HEK293 (cell line): ENCODE data around the gene VEPH1.

ENCODE experiments used
- BCL11A ChIP-seq: fragments of 450-650 bp; formaldehyde crosslinking; IDR thresholded peaks from 2 replicates; pipeline ENCODE4 v1.5.1; 2016; ENCODE audit warnings: low read depth, missing biosample characterization, missing genetic modification characterization
- HOXC10 ChIP-seq: sonication (generic); formaldehyde crosslinking; IDR thresholded peaks from 2 replicates; pipeline ENCODE4 v1.8.1; 2023; ENCODE audit warnings: mild to moderate bottlenecking, missing genetic modification reagents
- HOXD13 ChIP-seq: sonication (generic); formaldehyde crosslinking; IDR thresholded peaks from 2 replicates; pipeline ENCODE4 v1.8.0; 2022; ENCODE audit warnings: missing genetic modification reagents, borderline replicate concordance
- KLF1 ChIP-seq: fragments of 450-650 bp; formaldehyde crosslinking; IDR thresholded peaks from 2 replicates; pipeline ENCODE4 v1.5.1; 2016; ENCODE audit warnings: missing biosample characterization, missing genetic modification characterization
- MYNN ChIP-seq: fragments of 450-650 bp; formaldehyde crosslinking; IDR thresholded peaks from 2 replicates; pipeline ENCODE4 v1.5.1; 2016; ENCODE audit warnings: missing biosample characterization, missing genetic modification characterization, borderline replicate concordance
- MZF1 ChIP-seq: fragments of 450-650 bp; formaldehyde crosslinking; IDR thresholded peaks from 2 replicates; pipeline ENCODE4 v1.5.1; 2017; ENCODE audit warnings: missing biosample characterization, missing genetic modification characterization, borderline replicate concordance
- OSR2 ChIP-seq: fragments of 450-650 bp; formaldehyde crosslinking; IDR thresholded peaks from 2 replicates; pipeline ENCODE4 v1.5.1; 2016; ENCODE audit warnings: missing biosample characterization, missing genetic modification characterization
- PRDM1 ChIP-seq: fragments of 450-650 bp; formaldehyde crosslinking; IDR thresholded peaks from 2 replicates; pipeline ENCODE4; 2016; ENCODE audit warnings: missing biosample characterization, missing genetic modification characterization
- RBAK ChIP-seq: fragments of 450-650 bp; formaldehyde crosslinking; IDR thresholded peaks from 2 replicates; pipeline ENCODE4 v1.5.1; 2016; ENCODE audit warnings: missing biosample characterization, missing genetic modification characterization
- SP7 ChIP-seq: fragments of 450-650 bp; formaldehyde crosslinking; IDR thresholded peaks from 2 replicates; pipeline ENCODE4 v1.5.1; 2016; ENCODE audit warnings: missing biosample characterization, missing genetic modification characterization
- YY1 ChIP-seq: fragments of 450-650 bp; formaldehyde crosslinking; IDR thresholded peaks from 2 replicates; pipeline ENCODE4 v1.5.1; 2018; ENCODE audit warnings: missing biosample characterization, missing genetic modification characterization
- ZBTB1 ChIP-seq: fragments of 450-650 bp; formaldehyde crosslinking; IDR thresholded peaks from 2 replicates; pipeline ENCODE4 v1.5.1; 2016; ENCODE audit warnings: missing biosample characterization, missing genetic modification characterization
- ZBTB48 ChIP-seq: fragments of 450-650 bp; formaldehyde crosslinking; IDR thresholded peaks from 2 replicates; pipeline ENCODE4 v1.5.1; 2016; ENCODE audit warnings: missing biosample characterization, missing genetic modification characterization
- ZEB2 ChIP-seq: fragments of 450-650 bp; formaldehyde crosslinking; IDR thresholded peaks from 2 replicates; pipeline ENCODE4 v1.5.1; 2016; ENCODE audit warnings: missing biosample characterization, missing genetic modification characterization
- ZNF223 ChIP-seq: fragments of 450-650 bp; formaldehyde crosslinking; IDR thresholded peaks from 2 replicates; pipeline ENCODE4 v1.5.1; 2016; ENCODE audit warnings: missing biosample characterization, missing genetic modification characterization
- ZNF248 ChIP-seq: fragments of 450-650 bp; formaldehyde crosslinking; IDR thresholded peaks from 2 replicates; pipeline ENCODE4 v1.5.1; 2017; ENCODE audit warnings: missing biosample characterization, missing genetic modification characterization
- ZNF341 ChIP-seq: fragments of 450-650 bp; formaldehyde crosslinking; IDR thresholded peaks from 2 replicates; pipeline ENCODE4; 2016; ENCODE audit warnings: low read depth, missing biosample characterization, missing genetic modification characterization
- ZNF394 ChIP-seq: fragments of 450-650 bp; formaldehyde crosslinking; IDR thresholded peaks from 2 replicates; pipeline ENCODE4 v1.5.1; 2016; ENCODE audit warnings: missing biosample characterization, missing genetic modification characterization, mild to moderate bottlenecking, moderate library complexity, borderline replicate concordance
- ZNF501 ChIP-seq: fragments of 450-650 bp; formaldehyde crosslinking; IDR thresholded peaks from 2 replicates; pipeline ENCODE4 v1.5.1; 2016; ENCODE audit warnings: missing biosample characterization, missing genetic modification characterization
- ZNF529 ChIP-seq: fragments of 450-650 bp; formaldehyde crosslinking; IDR thresholded peaks from 2 replicates; pipeline ENCODE4 v1.5.1; 2017; ENCODE audit warnings: missing genetic modification characterization, missing biosample characterization; ENCODE audit not compliant: insufficient replicate concordance
- ZNF624 ChIP-seq: fragments of 450-650 bp; formaldehyde crosslinking; IDR thresholded peaks from 2 replicates; pipeline ENCODE4 v1.5.1; 2017; ENCODE audit warnings: missing biosample characterization, missing genetic modification characterization
- ZNF626 ChIP-seq: fragments of 450-650 bp; sonication (Bioruptor Pico); formaldehyde crosslinking; IDR thresholded peaks from 2 replicates; pipeline ENCODE4 v1.5.1; 2018; ENCODE audit warnings: missing biosample characterization, missing genetic modification characterization, inconsistent platforms
- ZNF777 ChIP-seq: fragments of 450-650 bp; formaldehyde crosslinking; IDR thresholded peaks from 2 replicates; pipeline ENCODE4 v1.5.1; 2017; ENCODE audit warnings: missing biosample characterization, missing genetic modification characterization, borderline replicate concordance
- ZNF830 ChIP-seq: fragments of 450-650 bp; IDR thresholded peaks from 2 replicates; pipeline ENCODE4 v1.5.0; 2018; ENCODE audit warnings: missing biosample characterization, missing genetic modification characterization, low read depth, mild to moderate bottlenecking, moderate library complexity
- TF ChIP-seq, protein P1 (sequence below): fragments of 450-650 bp; formaldehyde crosslinking; IDR thresholded peaks from 2 replicates; pipeline ENCODE4 v1.5.1; 2016; ENCODE audit warnings: missing biosample characterization, missing genetic modification characterization
- TF ChIP-seq, protein P2 (sequence below): fragments of 450-650 bp; formaldehyde crosslinking; IDR thresholded peaks from 2 replicates; pipeline ENCODE4; 2016; ENCODE audit warnings: missing biosample characterization, missing genetic modification characterization
- TF ChIP-seq, protein P3 (sequence below): fragments of 450-650 bp; formaldehyde crosslinking; IDR thresholded peaks from 2 replicates; pipeline ENCODE4 v1.5.1; 2017; ENCODE audit warnings: missing biosample characterization, missing genetic modification characterization
- TF ChIP-seq, protein P4 (sequence below): fragments of 450-650 bp; formaldehyde crosslinking; IDR thresholded peaks from 2 replicates; pipeline ENCODE4 v1.5.1; 2016; ENCODE audit warnings: missing biosample characterization, missing genetic modification characterization
- TF ChIP-seq, protein P5 (sequence below): fragments of 450-650 bp; formaldehyde crosslinking; IDR thresholded peaks from 2 replicates; pipeline ENCODE4 v1.5.1; 2016; ENCODE audit warnings: missing biosample characterization, missing genetic modification characterization
- TF ChIP-seq, protein P6 (sequence below): fragments of 450-650 bp; formaldehyde crosslinking; IDR thresholded peaks from 2 replicates; pipeline ENCODE4 v1.5.1; 2016; ENCODE audit warnings: missing biosample characterization, missing genetic modification characterization
- TF ChIP-seq, protein P7 (sequence below): fragments of 450-650 bp; formaldehyde crosslinking; IDR thresholded peaks from 2 replicates; pipeline ENCODE4 v1.5.1; 2016; ENCODE audit warnings: missing biosample characterization, missing genetic modification characterization, low read depth

The VEPH1 gene

DNA sequence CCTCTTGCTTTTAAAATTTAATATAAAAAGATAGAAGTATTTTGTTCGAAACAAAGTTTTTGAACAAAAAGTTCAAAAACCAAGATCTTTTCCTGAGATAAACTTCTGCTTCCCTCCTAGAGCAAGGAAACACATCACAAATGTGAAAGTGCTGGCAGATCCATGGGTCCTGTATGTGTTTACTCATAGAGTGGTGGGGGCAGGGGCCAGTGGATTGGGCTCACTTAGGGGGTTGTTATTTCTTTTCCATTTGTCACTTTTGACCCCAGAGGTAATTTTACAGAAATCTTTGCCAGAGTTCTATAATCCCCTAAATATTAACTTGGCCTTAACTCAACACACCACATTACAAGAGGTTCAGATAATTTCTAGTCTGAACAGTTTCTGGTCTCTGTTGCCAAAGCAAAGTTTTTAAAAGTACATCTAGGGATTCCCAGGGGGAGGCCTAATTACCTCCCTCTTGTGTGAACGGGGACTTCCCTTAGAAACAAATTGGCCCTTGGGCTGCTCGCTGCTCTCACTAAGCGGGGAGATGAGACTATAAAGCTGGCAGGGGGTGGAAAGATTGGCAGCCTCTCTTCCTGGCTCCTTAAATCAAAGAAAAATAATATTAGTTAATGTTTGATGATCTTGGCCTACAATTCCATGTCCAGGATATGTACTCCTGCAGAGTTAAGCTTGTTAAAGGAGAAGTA is 133.3 kb downstream of the VEPH1 start (continued):
- TF ChIP-seq, protein P1, sequence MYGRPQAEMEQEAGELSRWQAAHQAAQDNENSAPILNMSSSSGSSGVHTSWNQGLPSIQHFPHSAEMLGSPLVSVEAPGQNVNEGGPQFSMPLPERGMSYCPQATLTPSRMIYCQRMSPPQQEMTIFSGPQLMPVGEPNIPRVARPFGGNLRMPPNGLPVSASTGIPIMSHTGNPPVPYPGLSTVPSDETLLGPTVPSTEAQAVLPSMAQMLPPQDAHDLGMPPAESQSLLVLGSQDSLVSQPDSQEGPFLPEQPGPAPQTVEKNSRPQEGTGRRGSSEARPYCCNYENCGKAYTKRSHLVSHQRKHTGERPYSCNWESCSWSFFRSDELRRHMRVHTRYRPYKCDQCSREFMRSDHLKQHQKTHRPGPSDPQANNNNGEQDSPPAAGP (tag by site-specific recombination) = no peak
- TF ChIP-seq ZNF341 (tag by site-specific recombination) (no peak), BCL11A (tag by site-specific recombination) (no peak), ZNF223 (no peak), HOXC10 (CRISPR knock-in tag) (no peak), ZNF501 (tag by site-specific recombination) (no peak), ZEB2 (tag by site-specific recombination) (no peak), MYNN (tag by site-specific recombination) (no peak), ZBTB48 (tag by site-specific recombination) (0 out of 2 replicates have a peak, but pooled peaks have one; percentile 28), ZNF394 (tag by site-specific recombination) (no peak), HOXD13 (no peak), SP7 (tag by site-specific recombination) (0 out of 2 replicates have a peak, but pooled peaks have one; percentile 44), ZNF248 (tag by site-specific recombination) (no peak), ZNF529 (tag by site-specific recombination) (no peak), OSR2 (tag by site-specific recombination) (peak; percentile 14; the same call in 1 of the 2 replicates), RBAK (tag by site-specific recombination) (no peak), KLF1 (tag by site-specific recombination) (no peak), YY1 (no peak), ZNF830 (tag by site-specific recombination) (no peak), ZNF626 (tag by site-specific recombination) (no peak), ZNF624 (tag by site-specific recombination) (no peak), MZF1 (tag by site-specific recombination) (peak; percentile 69; the same call in 1 of the 2 replicates), ZNF777 (tag by site-specific recombination) (no peak), PRDM1 (no peak), ZBTB1 (tag by site-specific recombination) (no peak)
- TF ChIP-seq, protein P2, sequence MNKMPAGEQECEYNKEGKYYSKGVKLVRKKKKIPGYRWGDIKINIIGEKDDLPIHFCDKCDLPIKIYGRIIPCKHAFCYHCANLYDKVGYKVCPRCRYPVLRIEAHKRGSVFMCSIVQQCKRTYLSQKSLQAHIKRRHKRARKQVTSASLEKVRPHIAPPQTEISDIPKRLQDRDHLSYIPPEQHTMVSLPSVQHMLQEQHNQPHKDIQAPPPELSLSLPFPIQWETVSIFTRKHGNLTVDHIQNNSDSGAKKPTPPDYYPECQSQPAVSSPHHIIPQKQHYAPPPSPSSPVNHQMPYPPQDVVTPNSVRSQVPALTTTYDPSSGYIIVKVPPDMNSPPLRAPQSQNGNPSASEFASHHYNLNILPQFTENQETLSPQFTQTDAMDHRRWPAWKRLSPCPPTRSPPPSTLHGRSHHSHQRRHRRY (tag by site-specific recombination) = no peak
- TF ChIP-seq, protein P3, sequence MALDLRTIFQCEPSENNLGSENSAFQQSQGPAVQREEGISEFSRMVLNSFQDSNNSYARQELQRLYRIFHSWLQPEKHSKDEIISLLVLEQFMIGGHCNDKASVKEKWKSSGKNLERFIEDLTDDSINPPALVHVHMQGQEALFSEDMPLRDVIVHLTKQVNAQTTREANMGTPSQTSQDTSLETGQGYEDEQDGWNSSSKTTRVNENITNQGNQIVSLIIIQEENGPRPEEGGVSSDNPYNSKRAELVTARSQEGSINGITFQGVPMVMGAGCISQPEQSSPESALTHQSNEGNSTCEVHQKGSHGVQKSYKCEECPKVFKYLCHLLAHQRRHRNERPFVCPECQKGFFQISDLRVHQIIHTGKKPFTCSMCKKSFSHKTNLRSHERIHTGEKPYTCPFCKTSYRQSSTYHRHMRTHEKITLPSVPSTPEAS (tag by site-specific recombination) = no peak
- TF ChIP-seq, protein P4, sequence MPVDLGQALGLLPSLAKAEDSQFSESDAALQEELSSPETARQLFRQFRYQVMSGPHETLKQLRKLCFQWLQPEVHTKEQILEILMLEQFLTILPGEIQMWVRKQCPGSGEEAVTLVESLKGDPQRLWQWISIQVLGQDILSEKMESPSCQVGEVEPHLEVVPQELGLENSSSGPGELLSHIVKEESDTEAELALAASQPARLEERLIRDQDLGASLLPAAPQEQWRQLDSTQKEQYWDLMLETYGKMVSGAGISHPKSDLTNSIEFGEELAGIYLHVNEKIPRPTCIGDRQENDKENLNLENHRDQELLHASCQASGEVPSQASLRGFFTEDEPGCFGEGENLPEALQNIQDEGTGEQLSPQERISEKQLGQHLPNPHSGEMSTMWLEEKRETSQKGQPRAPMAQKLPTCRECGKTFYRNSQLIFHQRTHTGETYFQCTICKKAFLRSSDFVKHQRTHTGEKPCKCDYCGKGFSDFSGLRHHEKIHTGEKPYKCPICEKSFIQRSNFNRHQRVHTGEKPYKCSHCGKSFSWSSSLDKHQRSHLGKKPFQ (tag by site-specific recombination) = peak; percentile 96
- TF ChIP-seq, protein P5, sequence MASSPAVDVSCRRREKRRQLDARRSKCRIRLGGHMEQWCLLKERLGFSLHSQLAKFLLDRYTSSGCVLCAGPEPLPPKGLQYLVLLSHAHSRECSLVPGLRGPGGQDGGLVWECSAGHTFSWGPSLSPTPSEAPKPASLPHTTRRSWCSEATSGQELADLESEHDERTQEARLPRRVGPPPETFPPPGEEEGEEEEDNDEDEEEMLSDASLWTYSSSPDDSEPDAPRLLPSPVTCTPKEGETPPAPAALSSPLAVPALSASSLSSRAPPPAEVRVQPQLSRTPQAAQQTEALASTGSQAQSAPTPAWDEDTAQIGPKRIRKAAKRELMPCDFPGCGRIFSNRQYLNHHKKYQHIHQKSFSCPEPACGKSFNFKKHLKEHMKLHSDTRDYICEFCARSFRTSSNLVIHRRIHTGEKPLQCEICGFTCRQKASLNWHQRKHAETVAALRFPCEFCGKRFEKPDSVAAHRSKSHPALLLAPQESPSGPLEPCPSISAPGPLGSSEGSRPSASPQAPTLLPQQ = no peak
- TF ChIP-seq, protein P6, sequence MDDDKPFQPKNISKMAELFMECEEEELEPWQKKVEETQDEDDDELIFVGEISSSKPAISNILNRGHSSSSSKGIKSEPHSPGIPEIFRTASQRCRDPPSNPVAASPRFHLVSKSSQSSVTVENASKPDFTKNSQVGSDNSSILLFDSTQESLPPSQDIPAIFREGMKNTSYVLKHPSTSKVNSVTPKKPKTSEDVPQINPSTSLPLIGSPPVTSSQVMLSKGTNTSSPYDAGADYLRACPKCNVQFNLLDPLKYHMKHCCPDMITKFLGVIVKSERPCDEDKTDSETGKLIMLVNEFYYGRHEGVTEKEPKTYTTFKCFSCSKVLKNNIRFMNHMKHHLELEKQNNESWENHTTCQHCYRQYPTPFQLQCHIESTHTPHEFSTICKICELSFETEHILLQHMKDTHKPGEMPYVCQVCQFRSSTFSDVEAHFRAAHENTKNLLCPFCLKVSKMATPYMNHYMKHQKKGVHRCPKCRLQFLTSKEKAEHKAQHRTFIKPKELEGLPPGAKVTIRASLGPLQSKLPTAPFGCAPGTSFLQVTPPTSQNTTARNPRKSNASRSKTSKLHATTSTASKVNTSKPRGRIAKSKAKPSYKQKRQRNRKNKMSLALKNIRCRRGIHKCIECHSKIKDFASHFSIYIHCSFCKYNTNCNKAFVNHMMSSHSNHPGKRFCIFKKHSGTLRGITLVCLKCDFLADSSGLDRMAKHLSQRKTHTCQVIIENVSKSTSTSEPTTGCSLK (tag by site-specific recombination) = no peak
- TF ChIP-seq, protein P7, sequence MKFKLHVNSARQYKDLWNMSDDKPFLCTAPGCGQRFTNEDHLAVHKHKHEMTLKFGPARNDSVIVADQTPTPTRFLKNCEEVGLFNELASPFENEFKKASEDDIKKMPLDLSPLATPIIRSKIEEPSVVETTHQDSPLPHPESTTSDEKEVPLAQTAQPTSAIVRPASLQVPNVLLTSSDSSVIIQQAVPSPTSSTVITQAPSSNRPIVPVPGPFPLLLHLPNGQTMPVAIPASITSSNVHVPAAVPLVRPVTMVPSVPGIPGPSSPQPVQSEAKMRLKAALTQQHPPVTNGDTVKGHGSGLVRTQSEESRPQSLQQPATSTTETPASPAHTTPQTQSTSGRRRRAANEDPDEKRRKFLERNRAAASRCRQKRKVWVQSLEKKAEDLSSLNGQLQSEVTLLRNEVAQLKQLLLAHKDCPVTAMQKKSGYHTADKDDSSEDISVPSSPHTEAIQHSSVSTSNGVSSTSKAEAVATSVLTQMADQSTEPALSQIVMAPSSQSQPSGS (tag by site-specific recombination) = no peak
